HG03521 (cell line): ENCODE results near the gene GALK2.
"Not testable (repeated sequence)": the region's sequence is repeated elsewhere in the genome, so short reads cannot be mapped to it uniquely, and the experiment has no call there.

Experiments used
- ATAC-seq: cut with Tn5 transposase; IDR thresholded peaks from one replicate; pipeline ENCODE4 v1.9.1; 2021; ENCODE audit warnings: mild to moderate bottlenecking, moderate library complexity; ENCODE audit not compliant: unreplicated experiment

Gene GALK2

GRCh38 chr15:49163678-49164077, 6.4 kb upstream of the GALK2 start:
- ATAC-seq, result no peak

- no peak for ATAC-seq
These were observed 5.2 kb upstream of the GALK2 start for GRCh38 chr15:49164865-49165264.

GRCh38 chr15:49168016-49168415, 2.0 kb upstream of the GALK2 start:
- no peak for ATAC-seq

DNA sequence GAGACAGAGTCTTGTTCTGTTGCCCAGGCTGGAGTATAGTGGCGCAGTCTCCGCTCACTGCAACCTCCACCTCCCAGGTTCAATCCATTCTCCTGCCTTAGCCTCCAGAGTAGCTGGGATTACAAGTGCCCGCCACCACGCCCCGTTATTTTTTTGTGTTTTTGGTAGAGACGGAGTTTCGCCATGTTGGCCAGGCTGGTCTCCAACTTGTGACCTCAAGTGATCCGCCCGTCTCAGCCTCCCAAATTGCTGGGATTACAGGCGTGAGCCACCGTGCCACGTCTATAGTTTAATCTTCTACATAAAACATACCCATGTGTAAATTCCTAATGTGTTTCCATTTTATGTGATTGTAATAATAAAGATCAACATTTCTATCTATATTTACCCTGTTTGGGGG, 1.7 kb downstream of the GALK2 start:
- ATAC-seq, result no peak

DNA sequence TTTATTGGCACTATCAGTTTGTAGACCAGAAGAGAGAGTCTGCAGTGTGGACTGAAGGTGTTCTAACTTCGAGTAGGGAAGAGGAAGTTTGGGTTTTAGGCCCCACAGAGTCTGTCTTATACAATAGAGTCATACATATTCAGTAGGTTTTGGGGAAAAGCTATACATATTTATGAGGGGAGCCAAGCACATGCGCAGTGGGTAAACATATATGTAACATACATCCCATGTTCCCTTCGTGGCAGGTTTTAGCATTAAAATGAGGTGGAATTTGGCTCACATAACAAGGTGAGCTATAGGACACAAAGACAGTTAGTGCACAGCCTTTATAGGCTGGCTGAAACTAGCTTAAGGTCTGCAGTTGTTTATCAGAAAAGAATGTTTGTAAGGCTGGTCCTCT, 4.9 kb downstream of the GALK2 start:
- no peak for ATAC-seq

DNA sequence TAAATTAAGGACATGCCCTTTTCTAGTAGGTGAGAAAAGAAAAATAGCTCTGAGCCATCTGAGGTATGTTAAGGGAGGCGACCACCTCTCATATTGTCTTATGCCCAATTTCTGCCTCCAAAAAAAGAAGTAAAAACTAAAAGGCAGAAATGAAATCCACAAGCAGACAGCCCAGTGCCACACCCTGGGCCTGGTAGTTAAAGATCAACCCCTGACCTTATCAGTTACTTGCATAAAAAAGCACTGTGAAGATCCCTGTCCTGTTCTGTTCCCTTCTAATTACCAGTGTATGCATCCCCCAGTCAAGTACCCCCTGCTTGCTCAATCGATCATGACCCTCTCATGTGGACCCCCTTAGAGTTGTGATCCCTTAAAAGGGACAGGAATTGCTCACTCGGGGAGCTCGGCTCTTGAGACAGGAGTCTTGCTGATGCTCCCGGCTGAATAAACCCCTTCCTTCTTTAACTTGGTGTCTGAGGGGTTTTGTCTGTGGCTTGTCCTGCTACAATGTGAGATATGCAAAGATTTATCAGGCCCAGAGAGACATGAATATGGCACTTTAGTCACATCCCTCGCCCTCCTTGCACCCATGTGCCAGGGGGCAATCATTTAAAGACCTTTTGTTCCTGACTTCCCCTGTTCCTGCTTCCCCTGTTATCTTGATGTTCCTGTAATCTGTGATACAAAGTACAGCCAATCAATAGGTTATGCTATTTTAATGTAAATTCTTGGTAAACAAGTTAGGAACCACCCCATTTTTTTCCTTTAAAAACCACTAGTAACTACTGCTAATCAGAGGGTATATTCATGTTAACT, 5.7 kb downstream of the GALK2 start:
- ATAC-seq, result not testable (repeated sequence)

- ATAC-seq, result no peak
These were observed 8.4 kb downstream of the GALK2 start for GRCh38 chr15:49178497-49178896.

GRCh38 chr15:49179433-49180190, 9.6 kb downstream of the GALK2 start:
- no peak for ATAC-seq

GRCh38 chr15:49182128-49182527, 12.1 kb downstream of the GALK2 start:
- no peak for ATAC-seq

DNA sequence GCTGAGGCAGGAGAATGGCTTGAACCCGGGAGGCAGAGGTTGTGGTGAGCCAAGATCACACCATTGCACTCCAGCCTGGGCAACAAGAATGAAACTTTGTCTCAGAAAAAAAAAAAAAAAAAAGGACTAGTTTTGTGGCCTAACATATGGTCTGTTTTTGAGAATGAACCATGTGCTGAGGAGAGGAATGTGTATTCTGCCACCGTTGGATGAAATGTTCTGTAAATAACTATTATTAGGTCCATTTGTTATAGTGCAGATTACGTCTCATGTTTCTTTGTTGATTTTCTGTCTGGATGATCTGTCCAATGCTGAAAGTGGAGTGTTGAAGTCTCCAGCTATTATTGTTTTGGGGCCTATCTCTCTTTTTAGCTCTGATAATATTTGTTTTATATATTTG, 13.7 kb downstream of the GALK2 start:
- ATAC-seq, result not testable (repeated sequence)

- ATAC-seq, result peak; percentile 50
These were observed 15.4 kb downstream of the GALK2 start for GRCh38 chr15:49185473-49185872.

GRCh38 chr15:49187549-49188245, 17.6 kb downstream of the GALK2 start:
- ATAC-seq, result no peak

DNA sequence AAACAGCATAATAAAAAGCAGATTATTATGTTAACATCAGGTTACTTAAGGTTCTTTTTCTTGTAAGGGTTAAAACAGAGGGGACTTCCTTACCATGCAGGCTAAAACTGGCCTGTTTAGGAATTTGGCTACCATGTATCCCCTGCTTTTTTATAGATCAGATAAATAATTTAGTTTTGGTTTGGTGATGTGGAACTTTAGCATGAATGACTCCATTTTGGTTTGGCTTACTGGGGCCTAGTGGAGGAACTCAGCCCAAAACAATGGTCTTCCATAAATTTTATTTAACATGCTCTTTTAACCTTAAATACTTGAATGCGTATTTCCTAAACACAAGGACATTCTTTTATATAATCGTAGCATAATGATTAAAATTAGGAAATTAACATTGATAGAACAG, 18.9 kb downstream of the GALK2 start:
- ATAC-seq, result no peak

- ATAC-seq, result no peak
These were observed 19.6 kb downstream of the GALK2 start for GRCh38 chr15:49189631-49190030.

DNA sequence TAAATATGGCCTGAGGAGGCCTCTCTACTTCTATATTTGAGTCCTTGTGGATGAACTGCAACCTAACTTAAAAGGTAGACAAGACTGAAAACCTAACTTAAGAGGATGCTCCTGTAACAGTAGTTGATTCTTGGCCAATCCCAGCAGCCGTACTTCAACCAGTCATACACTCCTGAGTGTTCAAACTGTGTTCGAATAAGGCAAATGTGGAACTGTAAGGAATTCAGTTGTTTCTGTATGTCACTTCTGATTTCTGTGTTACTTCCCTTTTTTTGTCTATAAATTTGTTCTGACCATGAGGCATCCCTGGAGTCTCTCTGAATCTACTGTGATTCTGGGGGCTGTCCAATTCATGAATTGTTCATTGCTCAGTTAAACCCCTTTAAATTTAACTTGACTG, 20.5 kb downstream of the GALK2 start:
- peak; percentile 51 for ATAC-seq

DNA sequence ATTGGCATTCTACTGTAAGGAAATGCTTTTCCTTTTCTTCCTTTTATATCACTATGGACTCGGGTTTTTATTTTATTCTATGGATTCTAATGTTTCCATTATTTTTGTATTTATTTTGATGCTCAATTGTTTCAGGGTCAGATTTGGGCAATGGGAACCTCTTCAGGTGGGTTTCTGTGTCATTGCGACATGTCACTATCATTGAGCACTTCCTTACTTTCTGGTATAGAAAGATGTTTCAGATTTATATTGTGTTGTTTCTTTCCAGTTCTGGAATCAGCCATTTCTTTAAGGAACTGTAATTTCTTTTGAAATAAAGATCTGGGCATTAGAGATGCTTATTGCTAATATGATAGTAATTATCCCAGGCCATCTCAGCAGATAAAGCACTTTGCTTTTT, 21.8 kb downstream of the GALK2 start:
- ATAC-seq, result no peak

DNA sequence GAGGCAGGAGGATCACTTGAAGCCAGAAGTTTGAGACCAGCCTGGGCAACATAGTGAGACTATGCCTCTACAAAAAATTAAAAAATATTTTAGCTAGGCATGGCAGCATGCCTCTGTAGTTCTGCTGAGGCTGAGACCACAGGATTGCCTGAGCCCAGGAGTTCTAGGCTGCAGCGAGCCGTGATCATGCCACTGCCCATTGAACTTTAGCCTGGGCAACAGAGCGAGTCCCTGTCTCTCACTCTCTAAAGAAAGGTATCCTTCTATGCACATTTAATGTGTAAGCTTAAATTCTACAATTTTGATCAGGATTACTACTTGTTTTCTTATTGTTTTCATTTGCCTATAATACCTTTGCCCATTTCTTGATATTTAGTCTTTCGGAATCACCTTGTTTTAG, 26.8 kb downstream of the GALK2 start:
- ATAC-seq, result no peak

DNA sequence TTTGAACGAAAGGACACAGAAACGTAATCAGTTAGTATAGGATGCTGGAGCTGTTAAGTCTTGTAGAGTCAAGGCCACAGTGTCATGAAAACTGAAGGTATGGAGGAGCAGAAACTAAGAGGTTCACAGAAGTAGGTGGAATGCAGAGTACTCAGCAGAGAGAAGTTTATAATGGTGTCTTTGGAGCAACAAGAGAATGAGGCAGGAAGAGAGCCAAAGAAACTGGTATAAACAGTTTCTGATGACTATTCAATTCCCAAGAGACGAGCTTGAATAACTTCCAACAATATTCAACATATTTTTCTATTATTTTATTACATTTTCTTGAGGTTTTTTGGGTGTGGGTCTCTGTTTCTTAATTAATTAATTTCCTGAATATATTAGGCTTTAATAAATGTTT, 29.6 kb downstream of the GALK2 start:
- no peak for ATAC-seq

- no peak for ATAC-seq
These were observed 30.3 kb downstream of the GALK2 start for GRCh38 chr15:49200347-49200746.

GRCh38 chr15:49208102-49208501, 38.1 kb downstream of the GALK2 start:
- not testable (repeated sequence) for ATAC-seq

GRCh38 chr15:49212897-49213296, 42.9 kb downstream of the GALK2 start:
- ATAC-seq, result no peak
